HFFc6 (cell line): Measurements from ENCODE around the gene SIRT6. TPM values are rescaled to one million over a fixed set of nuclear protein-coding genes. Genes with fewer than 3 reads are reported as not detected.
"Not testable (repeated sequence)": the region's sequence is repeated elsewhere in the genome, so short reads cannot be mapped to it uniquely, and the experiment has no call there.

ENCODE experiments used
- DNase-seq: peaks from one replicate; pipeline ENCODE4 v3.0.0-alpha.2; 2018
- H3K27ac Mint-ChIP-seq: 2 replicates; pipeline ENCODE4 v1.8.0; 2020; ENCODE audit warnings: mild to moderate bottlenecking, mixed read lengths
- H3K27me3 Mint-ChIP-seq: 2 replicates; pipeline ENCODE4 v1.8.0; 2021; ENCODE audit warnings: mild to moderate bottlenecking, moderate library complexity, mixed read lengths; ENCODE audit not compliant: insufficient read depth
- H3K36me3 Mint-ChIP-seq: 2 replicates; pipeline ENCODE4 v1.8.0; 2021; ENCODE audit warnings: low read depth, mixed read lengths
- H3K4me1 Mint-ChIP-seq: 2 replicates; pipeline ENCODE4 v1.8.0; 2020; ENCODE audit warnings: low read depth, mixed read lengths
- H3K4me3 Mint-ChIP-seq: 2 replicates; pipeline ENCODE4 v1.8.0; 2020; ENCODE audit warnings: mild to moderate bottlenecking, moderate library complexity, mixed read lengths
- H3K9me3 Mint-ChIP-seq: 2 replicates; pipeline ENCODE4 v1.8.0; 2020; ENCODE audit warnings: mild to moderate bottlenecking, mixed read lengths
- CTCF ChIP-seq: fragments of 200-600 bp; sonication (generic); IDR thresholded peaks from 2 replicates; pipeline ENCODE4 v1.5.0; 2021; ENCODE audit warnings: antibody characterized with exemption, mild to moderate bottlenecking
- total RNA-seq, 6 experiments: library from RNA; stranded (reverse); fragmentation: NEBNext Ultra II Directional; extraction: Animal tissue kit (Norgen Biotek cat#: 25700); gene quantifications; 2 replicates in 1 of 6; 3 replicates in 5 of 6; pipeline ENCODE4 v1.2.3, GENCODE V29; 2021

The SIRT6 gene
- total RNA-seq, 6 experiments from 2014 or later = 23.4 to 27.5 (median 25.2) TPM

GRCh38 chr19:4197625-4198466, 15.5 kb upstream of the SIRT6 start:
- no peak overlapping the region for H3K27ac Mint-ChIP-seq
- TF ChIP-seq CTCF = no peak
- H3K36me3 Mint-ChIP-seq = peaks cover 9% of the 10 kb centered on the region; the same call in 1 of the 2 replicates
- H3K9me3 Mint-ChIP-seq = peaks cover 6% of the 10 kb centered on the region
- no peak for DNase-seq
- peaks cover 12% of the 10 kb centered on the region for H3K4me1 Mint-ChIP-seq
- no peak overlapping the region; the same call in 1 of the 2 replicates for H3K4me3 Mint-ChIP-seq
- H3K27me3 Mint-ChIP-seq = peaks cover 41% of the 10 kb centered on the region

GRCh38 chr19:4197228-4197624, 14.9 kb upstream of the SIRT6 start:
- peaks cover 12% of the 10 kb centered on the region for H3K4me1 Mint-ChIP-seq
- no peak overlapping the region for H3K27ac Mint-ChIP-seq
- peaks cover 9% of the 10 kb centered on the region; the same call in 1 of the 2 replicates for H3K36me3 Mint-ChIP-seq
- peaks cover 44% of the 10 kb centered on the region for H3K27me3 Mint-ChIP-seq
- no peak for TF ChIP-seq CTCF
- H3K4me3 Mint-ChIP-seq = no peak overlapping the region
- H3K9me3 Mint-ChIP-seq = peaks cover 6% of the 10 kb centered on the region
- no peak for DNase-seq

- H3K27me3 Mint-ChIP-seq = peaks cover 44% of the 10 kb centered on the region
- peaks cover 12% of the 10 kb centered on the region for H3K4me1 Mint-ChIP-seq
- no peak for DNase-seq
- H3K27ac Mint-ChIP-seq = no peak overlapping the region
- H3K4me3 Mint-ChIP-seq = no peak overlapping the region
- peaks cover 9% of the 10 kb centered on the region; the same call in 1 of the 2 replicates for H3K36me3 Mint-ChIP-seq
- peaks cover 6% of the 10 kb centered on the region for H3K9me3 Mint-ChIP-seq
- TF ChIP-seq CTCF = no peak
Measured at GRCh38 chr19:4196587-4197148, 14.3 kb upstream of the SIRT6 start.

GRCh38 chr19:4196009-4196408, 13.6 kb upstream of the SIRT6 start:
- TF ChIP-seq CTCF = no peak
- no peak for DNase-seq
- Mint-ChIP-seq H3K4me1 (peaks cover 12% of the 10 kb centered on the region), H3K4me3 (no peak overlapping the region), H3K27ac (no peak overlapping the region), H3K36me3 (peaks cover 9% of the 10 kb centered on the region; the same call in 1 of the 2 replicates), H3K9me3 (peaks cover 6% of the 10 kb centered on the region), H3K27me3 (peaks cover 43% of the 10 kb centered on the region)

GRCh38 chr19:4194353-4194752, 12.0 kb upstream of the SIRT6 start:
- no peak for TF ChIP-seq CTCF
- Mint-ChIP-seq H3K36me3 (peaks cover 9% of the 10 kb centered on the region; the same call in 1 of the 2 replicates), H3K9me3 (peaks cover 6% of the 10 kb centered on the region), H3K27me3 (peaks cover 40% of the 10 kb centered on the region), H3K4me3 (no peak overlapping the region), H3K27ac (no peak overlapping the region), H3K4me1 (peaks cover 12% of the 10 kb centered on the region)
- no peak for DNase-seq

GRCh38 chr19:4192537-4192936, 10.2 kb upstream of the SIRT6 start:
- H3K4me1 Mint-ChIP-seq, H3K4me3 Mint-ChIP-seq, DNase-seq, H3K36me3 Mint-ChIP-seq, H3K9me3 Mint-ChIP-seq, H3K27ac Mint-ChIP-seq: not testable (repeated sequence)
- peaks cover 31% of the 10 kb centered on the region for H3K27me3 Mint-ChIP-seq
